NT2/D1 (cell line): ENCODE measurements around the gene MGAT4A.

ENCODE experiments used
- DNase-seq: peaks from one replicate; pipeline ENCODE4 v3.0.0-alpha.2; 2011; ENCODE audit warnings: low read depth, low spot score
- H3K27me3 ChIP-seq: 2 replicates; pipeline ENCODE4 v1.6.0; 2011; ENCODE audit warnings: mild to moderate bottlenecking; ENCODE audit not compliant: insufficient read length, insufficient read depth
- H3K36me3 ChIP-seq: 2 replicates; pipeline ENCODE4 v1.6.1; 2011; ENCODE audit warnings: mild to moderate bottlenecking, low read length, mixed read lengths; ENCODE audit not compliant: insufficient read depth, insufficient read length
- H3K4me1 ChIP-seq: 2 replicates; pipeline ENCODE4 v1.5.1; 2011; ENCODE audit not compliant: insufficient read depth, insufficient read length
- H3K4me3 ChIP-seq: 2 replicates; pipeline ENCODE4 v1.5.1; 2011; ENCODE audit warnings: low read depth; ENCODE audit not compliant: insufficient read length
- H3K9ac ChIP-seq: 2 replicates; pipeline ENCODE4 v1.6.0; 2011; ENCODE audit warnings: low read depth; ENCODE audit not compliant: insufficient read length
- H3K9me3 ChIP-seq: 2 replicates; pipeline ENCODE4 v1.5.1; 2011; ENCODE audit warnings: mild to moderate bottlenecking, low read length; ENCODE audit not compliant: insufficient read depth
- SUZ12 ChIP-seq: IDR thresholded peaks from 2 replicates; pipeline ENCODE4 v1.6.1; 2011; ENCODE audit not compliant: insufficient read length, insufficient read depth; ENCODE audit errors: extremely low read depth
- YY1 ChIP-seq: IDR thresholded peaks from 2 replicates; pipeline ENCODE4 v1.6.1; 2011; ENCODE audit not compliant: insufficient read length, insufficient read depth
- ZNF274 ChIP-seq: IDR thresholded peaks from 2 replicates; pipeline ENCODE4 v1.6.1; 2011; ENCODE audit warnings: mild to moderate bottlenecking, low read depth, low read length

The MGAT4A gene

DNA sequence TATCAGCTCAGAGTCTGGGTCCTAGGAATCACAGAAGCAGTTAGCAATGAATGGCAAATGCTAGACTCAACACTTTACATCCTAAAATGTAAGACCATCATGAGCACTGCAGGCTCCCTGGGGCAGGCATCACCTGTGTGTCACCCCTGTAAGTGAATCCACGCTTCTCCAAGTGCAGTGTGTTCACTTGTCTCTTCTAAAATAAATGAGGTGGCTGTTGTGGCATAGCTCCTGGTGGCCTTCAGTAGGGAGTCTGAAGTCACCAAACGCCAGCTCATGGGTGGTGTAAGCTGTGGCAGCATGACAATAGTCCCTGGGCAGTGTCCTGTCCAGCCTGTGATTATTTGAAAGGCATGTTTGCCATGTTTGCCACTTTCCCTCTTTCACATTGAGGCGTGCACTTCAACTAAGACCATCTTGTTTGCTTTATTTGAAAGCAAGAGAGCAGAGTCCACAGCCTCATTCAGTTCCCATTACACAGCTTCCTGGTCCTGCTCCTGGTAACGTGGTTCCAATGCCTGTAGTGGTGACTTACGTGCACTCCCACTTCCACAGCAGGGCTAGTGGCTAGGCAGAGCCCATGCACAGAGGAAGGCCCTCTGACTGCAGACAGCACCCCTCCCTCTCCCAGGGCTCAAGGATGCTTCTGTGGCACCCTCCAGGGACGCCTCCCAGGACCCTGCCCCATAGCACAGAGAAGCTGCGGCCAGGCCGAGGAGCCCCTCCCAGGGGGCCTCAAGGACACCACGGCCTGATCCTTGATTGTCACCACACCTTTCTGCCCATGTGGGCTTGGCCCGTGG is 146.9 kb downstream of the MGAT4A start:
- no peak overlapping the region for H3K9ac ChIP-seq
- no peak overlapping the region for H3K4me3 ChIP-seq
- H3K36me3 ChIP-seq, result peaks cover 27% of the 10 kb centered on the region
- DNase-seq, result no peak
- H3K27me3 ChIP-seq, result no peaks in the 10 kb centered on the region
- no peaks in the 10 kb centered on the region for H3K9me3 ChIP-seq
- H3K4me1 ChIP-seq, result no peaks in the 10 kb centered on the region
- no peak for TF ChIP-seq ZNF274
- TF ChIP-seq YY1, result no peak
- no peak for TF ChIP-seq SUZ12

DNA sequence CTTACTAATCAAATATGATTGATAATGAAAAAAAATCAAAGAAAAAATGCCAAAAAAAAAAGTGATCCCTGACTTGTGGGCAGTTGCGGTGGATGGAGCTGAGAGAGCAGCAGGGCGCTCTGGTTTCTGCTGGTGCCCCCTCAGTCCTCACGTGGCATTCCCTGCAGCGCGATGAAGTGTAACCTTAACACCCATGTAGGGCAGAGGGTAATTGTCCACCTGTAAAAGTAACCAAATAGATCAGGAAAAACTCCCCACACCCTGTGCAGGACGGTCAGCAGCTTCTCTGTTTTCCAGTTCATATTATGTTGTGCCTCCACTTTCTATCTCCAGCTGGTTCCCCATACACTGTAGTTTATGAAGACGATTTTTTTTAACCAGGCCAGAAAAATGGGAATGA is 147.7 kb downstream of the MGAT4A start:
- Histone ChIP-seq H3K9ac (no peak overlapping the region), H3K9me3 (no peaks in the 10 kb centered on the region), H3K36me3 (peaks cover 33% of the 10 kb centered on the region), H3K4me3 (no peak overlapping the region), H3K27me3 (no peaks in the 10 kb centered on the region), H3K4me1 (no peaks in the 10 kb centered on the region)
- DNase-seq, result no peak
- no peak for TF ChIP-seq YY1
- no peak for TF ChIP-seq ZNF274
- no peak for TF ChIP-seq SUZ12

DNA sequence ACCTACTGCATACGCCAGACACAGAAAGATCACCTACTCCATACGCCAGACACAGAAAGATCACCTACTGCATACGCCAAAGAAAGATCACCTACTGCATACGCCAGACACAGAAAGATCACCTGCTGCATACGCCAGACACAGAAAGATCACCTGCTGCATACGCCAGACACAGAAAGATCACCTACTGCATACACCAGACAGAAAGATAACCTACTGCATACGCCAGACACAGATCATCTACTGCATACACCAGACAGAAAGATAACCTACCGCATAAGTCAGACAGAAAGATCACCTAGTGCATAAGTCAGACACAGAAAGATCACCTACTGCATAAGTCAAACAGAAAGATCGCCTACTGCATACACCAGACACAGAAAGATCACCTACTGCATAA is 148.4 kb downstream of the MGAT4A start:
- no peak for TF ChIP-seq YY1
- TF ChIP-seq SUZ12, result no peak
- no peak for TF ChIP-seq ZNF274
- Histone ChIP-seq H3K9ac (no peak overlapping the region), H3K36me3 (peaks cover 35% of the 10 kb centered on the region), H3K4me3 (no peak overlapping the region), H3K27me3 (no peaks in the 10 kb centered on the region), H3K4me1 (no peaks in the 10 kb centered on the region), H3K9me3 (no peaks in the 10 kb centered on the region)
- DNase-seq, result no peak

DNA sequence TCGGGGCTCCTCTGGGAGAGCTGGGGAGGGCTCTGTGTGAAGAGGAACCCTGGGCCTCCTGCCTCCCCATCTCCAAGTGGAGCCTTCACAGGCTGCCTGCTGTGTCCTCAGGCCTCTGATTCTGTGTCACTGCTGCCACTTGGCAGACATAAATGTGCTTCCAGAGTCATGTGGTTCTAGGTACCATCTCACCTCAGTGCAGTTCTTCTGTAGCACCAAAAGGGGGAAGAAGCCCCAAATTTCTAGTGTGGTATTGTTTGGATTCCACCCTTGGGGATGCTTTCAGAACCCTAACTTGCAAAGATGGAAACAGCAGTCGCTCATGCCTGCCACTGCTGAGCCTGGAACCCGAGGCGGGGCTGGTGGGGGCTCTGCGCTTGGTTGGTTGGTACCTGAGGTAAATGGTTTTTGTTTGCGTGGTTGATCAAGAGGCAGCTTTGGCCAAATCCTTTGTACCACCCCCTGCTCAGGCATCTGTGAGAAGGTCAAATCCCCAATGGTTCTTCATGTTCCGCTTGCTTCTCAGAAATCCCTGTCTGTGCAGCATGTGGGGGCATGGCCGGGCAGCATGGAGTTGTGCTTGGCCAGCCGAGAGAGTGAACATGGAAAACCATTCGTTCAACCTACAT is 150.2 kb downstream of the MGAT4A start:
- Histone ChIP-seq H3K9ac (no peak overlapping the region), H3K36me3 (peaks cover 42% of the 10 kb centered on the region), H3K27me3 (no peaks in the 10 kb centered on the region), H3K9me3 (no peaks in the 10 kb centered on the region), H3K4me1 (no peaks in the 10 kb centered on the region), H3K4me3 (no peak overlapping the region)
- no peak for TF ChIP-seq YY1
- no peak for DNase-seq

DNA sequence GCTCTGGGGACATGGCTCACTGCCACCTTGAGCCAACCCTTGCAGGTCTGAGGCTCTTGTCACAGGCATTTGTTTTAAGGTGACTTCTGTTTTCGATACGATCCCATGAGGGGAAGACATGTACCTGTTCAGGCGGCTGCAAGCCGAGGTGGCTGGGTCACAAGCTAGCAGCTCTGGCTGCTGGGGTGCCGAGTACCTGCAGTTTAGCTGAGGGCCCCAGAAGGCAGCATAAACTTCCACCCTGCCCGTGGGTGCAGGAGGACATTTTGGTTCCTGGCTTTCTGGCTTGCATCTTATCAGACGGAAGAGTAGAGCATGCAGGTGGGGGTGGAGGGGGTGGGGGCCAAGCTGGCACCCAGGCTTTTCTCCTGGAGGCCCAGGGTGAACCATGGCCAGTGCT is 151.0 kb downstream of the MGAT4A start:
- H3K9me3 ChIP-seq, result no peaks in the 10 kb centered on the region
- peaks cover 48% of the 10 kb centered on the region for H3K36me3 ChIP-seq
- no peak overlapping the region for H3K9ac ChIP-seq
- TF ChIP-seq ZNF274 (no peak), SUZ12 (no peak), YY1 (no peak)
- H3K4me1 ChIP-seq, result no peaks in the 10 kb centered on the region
- DNase-seq, result no peak
- no peak overlapping the region for H3K4me3 ChIP-seq
- H3K27me3 ChIP-seq, result no peaks in the 10 kb centered on the region

DNA sequence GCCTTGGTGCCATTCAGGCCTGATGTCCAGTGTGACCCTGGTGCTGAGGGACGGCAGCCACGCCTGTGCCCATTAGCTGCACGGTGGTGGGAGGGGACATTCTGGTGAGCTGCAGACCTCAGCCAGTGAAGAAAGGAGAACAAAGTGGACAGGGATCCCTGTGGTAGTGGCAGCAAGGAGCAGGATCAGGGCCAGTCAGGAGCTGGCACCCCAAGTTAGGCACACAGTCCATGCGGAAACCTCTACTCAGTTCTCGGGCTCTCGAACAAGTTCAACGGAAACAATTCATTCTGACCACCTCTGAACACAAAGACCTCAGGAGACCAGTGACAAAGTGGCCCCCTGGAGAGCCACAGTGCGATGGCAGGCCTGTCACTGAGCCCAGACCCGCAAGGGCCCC is 152.7 kb downstream of the MGAT4A start:
- no peak for TF ChIP-seq SUZ12
- no peak overlapping the region for H3K9ac ChIP-seq
- H3K4me3 ChIP-seq, result no peak overlapping the region
- no peak for DNase-seq
- H3K9me3 ChIP-seq, result no peaks in the 10 kb centered on the region
- H3K4me1 ChIP-seq, result no peaks in the 10 kb centered on the region
- no peaks in the 10 kb centered on the region for H3K27me3 ChIP-seq
- peaks cover 58% of the 10 kb centered on the region for H3K36me3 ChIP-seq

DNA sequence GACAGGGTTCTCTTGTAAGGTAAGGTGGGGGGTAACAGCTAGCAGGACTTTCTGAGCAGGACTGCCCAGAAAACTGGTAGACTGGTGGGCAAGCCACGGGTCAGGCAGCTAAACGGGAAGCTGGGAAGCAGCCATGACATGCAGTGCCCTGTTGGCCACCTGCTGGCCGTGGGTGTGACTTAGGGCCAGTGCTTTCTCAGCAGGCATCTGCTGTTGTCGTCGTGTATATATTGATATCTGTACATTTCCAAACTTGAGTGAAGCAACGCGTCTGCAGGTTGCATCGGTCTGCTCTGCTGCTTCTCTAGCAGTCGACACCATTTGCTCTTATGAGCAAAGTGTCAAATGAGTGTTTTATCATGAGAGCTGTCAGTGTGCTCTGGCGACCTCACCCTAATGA is 153.6 kb downstream of the MGAT4A start:
- H3K9ac ChIP-seq, result no peak overlapping the region
- DNase-seq, result no peak

More for the DNA sequence above, 153.6 kb downstream of the MGAT4A start:
- H3K27me3 ChIP-seq, result no peaks in the 10 kb centered on the region
- peaks cover 60% of the 10 kb centered on the region for H3K36me3 ChIP-seq
- H3K4me1 ChIP-seq, result no peaks in the 10 kb centered on the region
- H3K9me3 ChIP-seq, result no peaks in the 10 kb centered on the region
- TF ChIP-seq SUZ12 (no peak), ZNF274 (no peak), YY1 (no peak)
- H3K4me3 ChIP-seq, result no peak overlapping the region
